ENCODE measurements around the gene NOG.

DNA sequence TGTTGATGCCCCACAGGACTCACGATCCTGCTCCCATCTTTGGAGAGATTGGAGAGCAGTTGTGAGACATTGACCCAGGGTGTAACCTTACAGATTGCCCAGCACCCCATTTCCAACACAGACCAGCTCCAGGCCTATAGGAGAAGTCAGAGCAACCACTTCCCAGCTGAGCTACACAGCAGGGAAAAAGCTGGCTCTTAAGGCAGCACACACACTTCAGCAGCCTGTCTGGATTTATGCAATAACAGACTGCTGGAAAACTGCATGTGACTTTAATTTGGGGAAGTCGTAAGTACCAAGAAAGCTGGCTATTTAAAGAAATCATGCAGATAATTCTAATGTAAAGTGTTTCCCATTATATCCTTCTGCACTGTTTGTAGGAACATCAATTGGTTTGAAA is 30.8 kb downstream of the NOG start:
- no peak for TF ChIP-seq EZH2 (IDR thresholded peaks at IDR 0.05)
- TF ChIP-seq, protein P1, sequence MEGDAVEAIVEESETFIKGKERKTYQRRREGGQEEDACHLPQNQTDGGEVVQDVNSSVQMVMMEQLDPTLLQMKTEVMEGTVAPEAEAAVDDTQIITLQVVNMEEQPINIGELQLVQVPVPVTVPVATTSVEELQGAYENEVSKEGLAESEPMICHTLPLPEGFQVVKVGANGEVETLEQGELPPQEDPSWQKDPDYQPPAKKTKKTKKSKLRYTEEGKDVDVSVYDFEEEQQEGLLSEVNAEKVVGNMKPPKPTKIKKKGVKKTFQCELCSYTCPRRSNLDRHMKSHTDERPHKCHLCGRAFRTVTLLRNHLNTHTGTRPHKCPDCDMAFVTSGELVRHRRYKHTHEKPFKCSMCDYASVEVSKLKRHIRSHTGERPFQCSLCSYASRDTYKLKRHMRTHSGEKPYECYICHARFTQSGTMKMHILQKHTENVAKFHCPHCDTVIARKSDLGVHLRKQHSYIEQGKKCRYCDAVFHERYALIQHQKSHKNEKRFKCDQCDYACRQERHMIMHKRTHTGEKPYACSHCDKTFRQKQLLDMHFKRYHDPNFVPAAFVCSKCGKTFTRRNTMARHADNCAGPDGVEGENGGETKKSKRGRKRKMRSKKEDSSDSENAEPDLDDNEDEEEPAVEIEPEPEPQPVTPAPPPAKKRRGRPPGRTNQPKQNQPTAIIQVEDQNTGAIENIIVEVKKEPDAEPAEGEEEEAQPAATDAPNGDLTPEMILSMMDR (IDR thresholded peaks at IDR 0.05 in 2 of 3, conservative IDR thresholded peaks at IDR 0.05 in 1 of 3; ENCODE audit: borderline replicate concordance in 1 of 3, insufficient read depth in 1 of 3, low read depth in 2 of 3, low read length in 2 of 3): no peak
- TF ChIP-seq, protein P2, sequence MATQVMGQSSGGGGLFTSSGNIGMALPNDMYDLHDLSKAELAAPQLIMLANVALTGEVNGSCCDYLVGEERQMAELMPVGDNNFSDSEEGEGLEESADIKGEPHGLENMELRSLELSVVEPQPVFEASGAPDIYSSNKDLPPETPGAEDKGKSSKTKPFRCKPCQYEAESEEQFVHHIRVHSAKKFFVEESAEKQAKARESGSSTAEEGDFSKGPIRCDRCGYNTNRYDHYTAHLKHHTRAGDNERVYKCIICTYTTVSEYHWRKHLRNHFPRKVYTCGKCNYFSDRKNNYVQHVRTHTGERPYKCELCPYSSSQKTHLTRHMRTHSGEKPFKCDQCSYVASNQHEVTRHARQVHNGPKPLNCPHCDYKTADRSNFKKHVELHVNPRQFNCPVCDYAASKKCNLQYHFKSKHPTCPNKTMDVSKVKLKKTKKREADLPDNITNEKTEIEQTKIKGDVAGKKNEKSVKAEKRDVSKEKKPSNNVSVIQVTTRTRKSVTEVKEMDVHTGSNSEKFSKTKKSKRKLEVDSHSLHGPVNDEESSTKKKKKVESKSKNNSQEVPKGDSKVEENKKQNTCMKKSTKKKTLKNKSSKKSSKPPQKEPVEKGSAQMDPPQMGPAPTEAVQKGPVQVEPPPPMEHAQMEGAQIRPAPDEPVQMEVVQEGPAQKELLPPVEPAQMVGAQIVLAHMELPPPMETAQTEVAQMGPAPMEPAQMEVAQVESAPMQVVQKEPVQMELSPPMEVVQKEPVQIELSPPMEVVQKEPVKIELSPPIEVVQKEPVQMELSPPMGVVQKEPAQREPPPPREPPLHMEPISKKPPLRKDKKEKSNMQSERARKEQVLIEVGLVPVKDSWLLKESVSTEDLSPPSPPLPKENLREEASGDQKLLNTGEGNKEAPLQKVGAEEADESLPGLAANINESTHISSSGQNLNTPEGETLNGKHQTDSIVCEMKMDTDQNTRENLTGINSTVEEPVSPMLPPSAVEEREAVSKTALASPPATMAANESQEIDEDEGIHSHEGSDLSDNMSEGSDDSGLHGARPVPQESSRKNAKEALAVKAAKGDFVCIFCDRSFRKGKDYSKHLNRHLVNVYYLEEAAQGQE (IDR thresholded peaks at IDR 0.05; ENCODE audit: low read depth): no peak
- TF ChIP-seq POLR2A (IDR thresholded peaks at IDR 0.05; ENCODE audit: borderline replicate concordance, extremely low read depth, insufficient read depth, insufficient read length): no peak
- TF ChIP-seq JUND (IDR thresholded peaks at IDR 0.05): no peak
- TF ChIP-seq RAD21 (IDR thresholded peaks at IDR 0.05; ENCODE audit: low read depth): no peak
